ENCODE data around the gene LARGE1.

Gene LARGE1

GRCh38 chr22:33451866-33452469, 468.3 kb downstream of the LARGE1 start:
- Histone ChIP-seq H3K9me2 (replicated peaks; ENCODE audit: low read depth, low read length) (no peaks in the 10 kb centered on the region), H3K4me1 (ENCODE audit: insufficient read depth, low read length, poor library complexity, severe bottlenecking) (no peaks in the 10 kb centered on the region)

GRCh38 chr22:33450756-33451155, 469.5 kb downstream of the LARGE1 start:
- no peak overlapping the region for H3K4me2 ChIP-seq (ENCODE audit: low read depth, low read length, poor library complexity, severe bottlenecking)
- H3K79me2 ChIP-seq (ENCODE audit: insufficient read depth, low read length): no peaks in the 10 kb centered on the region
- no peak overlapping the region for H2AFZ ChIP-seq (ENCODE audit: low read length)
- no peaks in the 10 kb centered on the region for H3K4me1 ChIP-seq (ENCODE audit: insufficient read depth, low read length, poor library complexity, severe bottlenecking)
- TF ChIP-seq EZH2phosphoT487 (IDR thresholded peaks at IDR 0.05; ENCODE audit: borderline replicate concordance): no peak
- no peak for TF ChIP-seq CTCF (conservative IDR thresholded peaks at IDR 0.05; ENCODE audit: low read length)
- no peak overlapping the region for H3K4me3 ChIP-seq (ENCODE audit: low read length, poor library complexity, severe bottlenecking)
- H3K9me2 ChIP-seq (replicated peaks; ENCODE audit: low read depth, low read length): no peaks in the 10 kb centered on the region
- peaks cover under 1% of the 10 kb centered on the region; the same call in 1 of the 2 replicates for H3K9me3 ChIP-seq (ENCODE audit: insufficient read depth, low read depth, low read length)
- H4K20me1 ChIP-seq (ENCODE audit: insufficient read depth, low read length, poor library complexity, severe bottlenecking): no peaks in the 10 kb centered on the region
- no peaks in the 10 kb centered on the region for H3K36me3 ChIP-seq (ENCODE audit: insufficient read depth, low read length)
- no peaks in the 10 kb centered on the region for H3F3A ChIP-seq (ENCODE audit: low read depth)
- no peak overlapping the region for H3K9ac ChIP-seq (ENCODE audit: low read depth, low read length, poor library complexity, severe bottlenecking)
- H3K27me3 ChIP-seq (ENCODE audit: insufficient read depth, low read length, poor library complexity, severe bottlenecking): no peaks in the 10 kb centered on the region

More at GRCh38 chr22:33451866-33452469, 468.3 kb downstream of the LARGE1 start:
- Histone ChIP-seq H3F3A (ENCODE audit: low read depth) (no peaks in the 10 kb centered on the region), H2AFZ (ENCODE audit: low read length) (no peak overlapping the region), H4K20me1 (ENCODE audit: insufficient read depth, low read length, poor library complexity, severe bottlenecking) (no peaks in the 10 kb centered on the region), H3K9ac (ENCODE audit: low read depth, low read length, poor library complexity, severe bottlenecking) (no peak overlapping the region), H3K36me3 (ENCODE audit: insufficient read depth, low read length) (no peaks in the 10 kb centered on the region), H3K9me3 (ENCODE audit: insufficient read depth, low read depth, low read length) (peaks cover 8% of the 10 kb centered on the region; the same call in 1 of the 2 replicates), H3K4me2 (ENCODE audit: low read depth, low read length, poor library complexity, severe bottlenecking) (no peak overlapping the region), H3K79me2 (ENCODE audit: insufficient read depth, low read length) (no peaks in the 10 kb centered on the region), H3K4me3 (ENCODE audit: low read length, poor library complexity, severe bottlenecking) (no peak overlapping the region), H3K27me3 (ENCODE audit: insufficient read depth, low read length, poor library complexity, severe bottlenecking) (no peaks in the 10 kb centered on the region)
- no peak for TF ChIP-seq EZH2phosphoT487 (IDR thresholded peaks at IDR 0.05; ENCODE audit: borderline replicate concordance)
- no peak for TF ChIP-seq CTCF (conservative IDR thresholded peaks at IDR 0.05; ENCODE audit: low read length)

DNA sequence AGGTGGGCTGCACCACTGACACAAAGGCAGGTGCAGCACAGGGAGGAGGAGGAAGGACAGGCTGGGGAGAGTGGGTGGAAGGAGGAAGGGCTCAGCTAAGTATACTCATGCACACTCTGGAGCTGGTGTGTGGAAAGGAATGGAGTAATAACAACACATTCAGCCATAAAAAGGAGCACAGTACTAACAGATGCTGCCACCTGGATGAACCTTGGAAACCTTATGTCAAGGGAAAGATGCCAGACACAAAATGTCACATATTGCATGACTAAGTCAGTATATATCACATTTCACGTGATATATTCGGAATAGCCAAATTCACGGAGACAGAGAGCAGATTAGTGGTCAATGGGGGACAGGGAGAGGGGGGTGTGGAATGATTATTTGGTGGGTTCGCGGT, 472.5 kb downstream of the LARGE1 start:
- Histone ChIP-seq H3K36me3 (ENCODE audit: insufficient read depth, low read length) (no peaks in the 10 kb centered on the region), H3K9ac (ENCODE audit: low read depth, low read length, poor library complexity, severe bottlenecking) (no peak overlapping the region), H3K27me3 (ENCODE audit: insufficient read depth, low read length, poor library complexity, severe bottlenecking) (no peaks in the 10 kb centered on the region), H3K9me2 (replicated peaks; ENCODE audit: low read depth, low read length) (no peaks in the 10 kb centered on the region), H3F3A (ENCODE audit: low read depth) (no peaks in the 10 kb centered on the region), H4K20me1 (ENCODE audit: insufficient read depth, low read length, poor library complexity, severe bottlenecking) (no peaks in the 10 kb centered on the region), H2AFZ (ENCODE audit: low read length) (no peak overlapping the region), H3K4me1 (ENCODE audit: insufficient read depth, low read length, poor library complexity, severe bottlenecking) (no peaks in the 10 kb centered on the region), H3K79me2 (ENCODE audit: insufficient read depth, low read length) (no peaks in the 10 kb centered on the region), H3K9me3 (ENCODE audit: insufficient read depth, low read depth, low read length) (no peaks in the 10 kb centered on the region; the same call in 1 of the 2 replicates), H3K4me2 (ENCODE audit: low read depth, low read length, poor library complexity, severe bottlenecking) (no peak overlapping the region), H3K4me3 (ENCODE audit: low read length, poor library complexity, severe bottlenecking) (no peak overlapping the region)
- TF ChIP-seq EZH2phosphoT487 (IDR thresholded peaks at IDR 0.05; ENCODE audit: borderline replicate concordance): no peak
- TF ChIP-seq CTCF (conservative IDR thresholded peaks at IDR 0.05; ENCODE audit: low read length): no peak
